Activated CD4-positive, alpha-beta T cell treated with anti-CD3 and anti-CD28 coated beads for 24 hours (primary cell): Measurements from ENCODE around the gene SHE.
"Not testable (repeated sequence)": the region's sequence is repeated elsewhere in the genome, so short reads cannot be mapped to it uniquely, and the experiment has no call there.

Source experiments
- DNase-seq, 2 donors: peaks; one replicate each; pipeline ENCODE4 v3.0.0-alpha.2; 2020; ENCODE audit warnings: low read depth in 2 of 2

Gene SHE

DNA sequence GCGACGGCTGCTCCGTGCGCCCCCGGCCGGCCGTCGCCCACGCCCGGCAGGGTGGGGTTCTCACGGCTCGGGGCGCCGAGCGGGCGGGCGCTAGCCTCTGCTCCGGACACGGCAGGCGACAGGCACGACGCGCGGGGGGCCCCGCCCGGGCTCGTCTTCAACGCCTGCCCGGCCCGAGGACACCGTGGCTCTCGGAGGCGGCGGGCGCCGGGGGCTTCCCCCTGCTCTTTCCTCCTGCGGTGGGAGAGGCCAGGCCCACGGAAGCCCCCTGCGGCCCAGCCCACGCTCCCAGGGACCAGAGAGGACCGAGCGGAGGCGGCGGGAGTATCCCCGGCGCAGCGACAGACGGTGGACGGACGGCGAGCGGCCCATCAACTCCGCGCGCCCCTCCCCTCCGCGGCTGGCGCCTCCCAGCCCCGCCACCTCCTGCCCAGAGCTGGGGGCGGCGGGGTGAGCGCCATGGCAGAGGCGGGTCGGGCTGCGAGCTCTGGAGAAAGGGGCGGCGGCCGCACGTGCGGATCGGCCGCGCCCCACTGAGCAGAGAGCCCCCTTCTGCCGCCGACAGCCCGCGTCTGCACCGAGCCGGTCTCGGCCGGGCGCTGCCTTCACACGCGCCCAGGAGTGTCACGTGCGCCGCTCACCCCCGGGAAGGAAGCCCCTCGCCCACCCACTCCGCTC lies at the start of gene SHE, which contains the start of gene TDRD10:
Gene SHE, minus strand, starts transcription at position 347 of the 678 bp plus-strand sequence. CDS start 386 bp downstream, outside the sequence.
Gene TDRD10, plus strand, starts transcription at position 154 of the 678 bp plus-strand sequence. CDS start 4,685 bp downstream, outside the sequence.
- DNase-seq = no peak

DNA sequence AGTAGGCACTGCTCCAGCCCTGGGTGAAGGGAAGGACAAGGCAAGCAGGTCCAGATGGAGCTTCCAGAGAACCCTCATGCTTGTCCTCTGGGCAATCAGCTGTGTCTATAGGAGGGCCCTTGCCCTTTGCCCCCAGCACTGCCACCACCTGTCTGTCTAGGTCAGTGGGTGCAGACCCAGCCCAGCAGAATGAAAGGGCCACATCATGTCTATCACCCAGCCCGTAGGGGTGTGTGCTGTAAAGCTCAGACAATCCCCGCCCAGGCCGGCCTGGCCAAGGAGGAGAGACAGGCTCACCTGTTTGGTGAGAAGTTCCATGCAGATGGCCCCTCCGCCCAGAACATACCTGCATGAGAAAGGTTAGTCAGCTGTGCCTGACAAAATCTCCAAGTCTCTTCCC lies 49.3 kb upstream of the SHE start:
- no peak for DNase-seq

DNA sequence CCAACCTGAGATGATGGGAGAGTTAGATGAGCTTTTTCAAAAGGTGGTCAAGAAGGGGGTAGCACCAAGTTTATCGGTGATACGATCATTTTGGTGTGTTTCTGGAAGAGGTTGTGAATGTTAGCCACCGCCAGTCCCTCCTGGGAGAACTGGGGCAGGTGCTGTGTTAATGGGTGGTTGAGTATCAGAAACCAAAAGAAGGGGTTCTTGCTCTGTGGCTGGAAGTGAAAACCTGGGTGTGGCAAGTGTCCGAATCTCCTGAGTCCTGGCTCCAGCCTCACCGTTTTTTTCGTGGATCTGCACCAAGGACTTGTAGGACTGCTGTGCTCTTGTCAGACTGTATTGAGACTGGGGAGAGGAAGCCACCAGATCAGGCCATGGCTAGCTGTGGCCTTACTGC lies 48.4 kb upstream of the SHE start:
- no peak for DNase-seq

DNA sequence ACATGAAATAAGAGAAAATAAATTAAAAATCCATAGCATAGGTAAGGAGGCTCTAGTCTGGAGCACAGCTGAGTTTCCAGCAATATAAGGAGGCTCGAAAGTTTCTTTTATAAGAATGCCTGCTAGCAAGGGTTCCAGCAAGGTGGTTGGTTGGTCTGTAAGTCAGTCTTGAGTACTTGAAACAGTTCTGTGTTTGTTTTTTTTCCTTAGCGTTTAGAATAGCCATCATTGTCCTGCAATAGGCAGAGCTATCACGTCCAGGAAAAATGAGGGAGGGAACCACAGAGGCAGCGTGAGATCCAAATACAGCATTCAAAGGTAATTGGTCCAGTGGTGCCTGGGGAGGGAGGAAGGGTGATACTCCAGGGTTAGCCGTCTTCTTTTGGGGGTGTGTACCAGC lies 47.9 kb upstream of the SHE start:
- DNase-seq = no peak

DNA sequence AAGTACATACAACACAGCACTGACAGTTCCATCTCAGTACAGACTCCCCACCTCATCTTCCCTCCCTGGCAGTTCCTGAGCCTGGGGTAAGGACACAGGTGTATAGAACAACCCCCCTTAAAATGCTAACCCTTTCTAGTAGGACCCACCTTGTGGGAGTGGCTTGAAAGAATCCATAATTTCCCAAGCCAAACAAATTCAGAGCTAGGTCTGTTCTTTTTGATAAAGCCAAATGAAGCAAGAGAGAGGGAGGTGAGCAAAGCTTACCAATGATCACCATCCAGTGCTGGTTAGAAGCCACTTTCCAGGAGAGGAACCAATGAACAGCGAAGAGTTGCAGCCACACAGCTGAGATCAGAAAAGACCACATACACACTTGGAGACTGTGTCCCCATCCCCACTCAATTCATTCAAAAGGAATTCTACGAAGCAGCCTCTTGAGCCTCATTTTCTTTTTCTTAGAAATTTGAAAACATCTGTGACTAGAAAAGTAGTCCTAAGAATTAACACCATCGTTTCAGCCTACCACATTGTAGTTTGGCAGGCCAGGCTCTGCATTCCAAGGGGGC lies 47.1 kb upstream of the SHE start:
- DNase-seq = no peak

DNA sequence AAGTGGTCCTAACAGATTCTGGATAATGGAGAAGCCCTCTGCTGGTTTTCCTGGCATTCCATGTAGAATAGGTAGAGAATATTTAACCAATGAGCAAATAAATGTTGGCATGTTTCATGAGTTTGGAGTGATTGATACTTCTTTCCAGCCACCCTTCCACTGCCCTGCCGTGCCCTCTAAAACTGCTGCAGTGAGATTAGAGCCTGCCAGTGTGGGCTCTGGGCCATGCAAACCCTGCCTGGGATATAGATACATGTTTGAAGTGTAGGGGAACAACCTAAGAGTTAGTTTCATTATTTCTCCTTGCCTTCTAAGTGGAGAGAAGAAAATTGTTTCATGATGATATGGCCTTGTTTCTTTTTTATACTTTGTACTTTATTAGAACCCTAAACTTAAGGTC lies 45.8 kb upstream of the SHE start:
- no peak for DNase-seq

DNA sequence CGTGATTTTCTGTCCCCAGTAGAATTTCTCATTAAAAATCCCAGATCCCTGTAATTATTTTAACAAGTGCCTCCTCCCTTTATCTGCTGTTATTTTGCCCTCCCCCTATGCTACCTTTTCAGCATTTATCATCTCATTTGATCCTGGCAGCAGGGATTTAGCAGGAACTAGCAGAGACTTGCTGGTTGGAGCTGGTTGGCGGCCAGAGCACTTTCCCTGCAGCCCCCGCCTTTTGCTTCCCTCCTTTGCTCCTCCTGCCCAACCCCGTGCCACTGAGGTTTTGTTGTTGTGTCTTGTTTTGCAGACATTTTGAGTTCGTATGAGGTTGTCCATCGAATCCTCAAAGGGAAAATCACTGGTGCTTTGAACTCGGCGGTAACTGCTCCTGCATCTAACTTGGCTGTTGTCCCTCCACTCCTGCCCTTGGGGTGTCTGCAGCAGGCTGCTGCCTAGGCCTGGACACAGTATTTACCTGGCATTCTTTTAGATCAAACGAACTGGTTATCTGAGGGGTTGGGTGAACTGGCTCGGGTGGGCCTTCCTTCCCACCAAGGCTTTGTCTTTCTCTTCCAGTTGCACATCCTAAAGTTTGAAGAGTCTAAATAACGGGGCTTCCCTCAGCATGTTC lies 45.0 kb upstream of the SHE start:
- no peak for DNase-seq

DNA sequence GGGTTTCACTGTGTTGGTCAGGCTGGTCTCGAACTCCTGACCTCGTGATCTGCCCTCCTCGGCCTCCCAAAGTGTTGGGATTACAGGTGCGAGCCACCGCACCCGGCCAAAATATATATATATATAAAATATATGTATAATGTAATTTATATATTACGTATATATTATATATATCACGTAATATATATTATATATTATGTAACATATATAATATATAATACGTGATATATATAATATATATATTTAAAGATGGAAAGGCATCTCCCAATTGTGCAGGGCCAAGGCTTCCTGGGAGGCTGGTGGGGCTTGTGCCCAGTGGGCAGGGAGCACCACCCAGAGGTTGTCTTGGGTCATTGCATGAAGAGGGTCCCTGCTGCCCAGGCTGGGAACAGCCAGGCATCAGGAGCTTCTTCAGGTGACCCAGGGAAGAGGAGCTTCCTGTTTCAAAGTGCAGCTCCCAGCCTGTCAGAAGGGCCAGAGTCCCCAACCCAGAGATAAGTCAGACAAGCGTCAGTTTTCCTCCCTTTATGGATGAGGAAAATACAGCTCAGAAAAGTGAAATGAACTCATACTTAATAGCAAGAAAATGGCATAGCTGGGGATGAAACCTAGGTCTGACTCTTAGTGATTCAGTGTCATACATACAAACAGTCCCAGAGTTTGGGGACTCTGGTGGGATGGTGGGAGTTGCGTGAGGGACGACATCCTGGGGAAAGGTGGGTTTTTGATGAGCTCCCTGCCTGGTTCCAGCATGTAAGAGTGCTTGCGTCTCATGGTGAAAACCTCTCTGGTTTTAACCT lies 44.3 kb upstream of the SHE start:
- DNase-seq = peak; percentile 35 to 37

DNA sequence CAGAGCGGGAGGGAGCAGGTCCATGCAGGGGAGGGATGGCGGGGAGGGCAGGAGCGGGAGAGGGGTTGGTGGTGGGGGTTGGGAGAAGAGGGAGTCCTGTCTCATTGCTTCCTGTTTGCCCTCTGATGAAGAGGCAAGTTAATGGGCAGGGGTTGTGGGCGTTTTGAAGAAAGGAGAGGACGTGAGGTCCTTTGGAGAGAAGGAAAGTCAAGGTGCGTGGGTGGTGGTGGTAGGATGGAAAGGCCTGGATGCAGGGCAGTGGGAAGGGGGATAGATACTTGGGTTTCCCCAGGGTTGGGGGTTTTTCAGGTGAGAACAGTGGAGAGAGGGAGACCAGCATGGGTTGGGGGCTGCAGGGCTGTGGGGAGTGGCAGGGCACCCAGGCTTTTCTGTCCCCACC lies 39.0 kb upstream of the SHE start:
- DNase-seq = no peak

DNA sequence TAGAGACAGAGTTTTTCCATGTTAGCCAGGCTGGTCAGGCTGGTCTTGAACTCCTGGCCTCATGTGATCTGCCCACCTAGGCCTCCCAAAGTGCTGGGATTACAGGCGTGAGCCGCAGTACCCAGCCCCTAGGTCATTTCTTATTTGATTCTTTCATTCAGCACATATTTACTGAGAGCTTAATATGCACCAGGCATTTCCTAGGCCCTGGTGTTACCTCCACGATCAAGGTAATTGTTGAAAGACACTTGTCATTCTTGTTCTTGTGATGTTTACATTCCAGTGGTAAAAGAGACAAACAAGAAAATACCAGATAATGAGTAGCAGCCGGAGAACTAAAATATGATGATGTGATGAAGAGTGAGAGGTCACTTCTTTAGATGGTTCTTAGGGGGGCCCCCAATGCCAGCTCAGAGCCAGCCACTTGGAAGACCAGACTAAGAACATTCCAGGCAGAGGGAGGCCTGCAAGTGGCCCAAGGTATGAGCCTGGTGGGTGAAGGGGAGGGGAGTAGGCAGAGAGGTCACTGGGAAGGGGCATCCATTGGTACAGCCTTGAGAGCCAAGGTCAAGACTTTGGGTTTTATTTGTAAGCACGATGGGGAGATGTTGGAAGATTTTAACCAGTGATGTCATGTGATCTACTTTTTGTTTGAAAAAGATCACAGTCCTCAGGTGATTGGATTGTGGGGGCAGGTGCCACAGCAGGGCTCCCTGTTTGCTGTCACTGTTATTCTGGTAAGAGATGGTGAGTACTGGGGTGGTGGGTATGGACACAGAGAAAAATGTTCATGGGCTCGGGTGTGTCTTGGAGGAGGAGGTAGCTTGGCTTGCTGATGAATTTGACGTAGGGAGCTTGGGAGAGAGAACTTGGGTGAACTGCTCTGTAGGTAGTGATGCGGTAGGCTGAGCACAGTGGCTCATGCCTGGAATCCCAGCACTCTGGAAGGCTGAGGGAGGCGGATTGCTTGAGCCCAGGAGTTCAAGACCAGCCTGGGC lies 37.6 kb upstream of the SHE start:
- no peak for DNase-seq

DNA sequence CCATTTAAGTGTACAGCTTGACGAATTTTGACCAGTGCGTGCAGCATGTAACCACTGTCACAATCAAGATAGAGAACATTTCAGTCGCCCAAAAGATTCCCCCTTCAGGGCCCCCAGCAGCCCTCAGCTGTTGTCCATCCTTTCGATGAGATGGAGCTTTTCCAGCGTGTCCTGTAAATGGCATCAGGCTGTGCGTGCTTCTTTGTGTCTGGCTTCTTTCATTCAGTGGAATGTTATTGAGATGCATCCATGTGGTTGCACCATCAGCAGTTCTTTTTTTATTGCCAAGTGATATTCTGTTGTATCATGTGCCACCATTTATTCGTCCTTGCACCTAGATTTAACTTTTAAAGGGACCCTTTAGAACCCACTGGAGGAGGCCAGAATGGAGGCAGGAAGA lies 34.4 kb upstream of the SHE start:
- no peak for DNase-seq

DNA sequence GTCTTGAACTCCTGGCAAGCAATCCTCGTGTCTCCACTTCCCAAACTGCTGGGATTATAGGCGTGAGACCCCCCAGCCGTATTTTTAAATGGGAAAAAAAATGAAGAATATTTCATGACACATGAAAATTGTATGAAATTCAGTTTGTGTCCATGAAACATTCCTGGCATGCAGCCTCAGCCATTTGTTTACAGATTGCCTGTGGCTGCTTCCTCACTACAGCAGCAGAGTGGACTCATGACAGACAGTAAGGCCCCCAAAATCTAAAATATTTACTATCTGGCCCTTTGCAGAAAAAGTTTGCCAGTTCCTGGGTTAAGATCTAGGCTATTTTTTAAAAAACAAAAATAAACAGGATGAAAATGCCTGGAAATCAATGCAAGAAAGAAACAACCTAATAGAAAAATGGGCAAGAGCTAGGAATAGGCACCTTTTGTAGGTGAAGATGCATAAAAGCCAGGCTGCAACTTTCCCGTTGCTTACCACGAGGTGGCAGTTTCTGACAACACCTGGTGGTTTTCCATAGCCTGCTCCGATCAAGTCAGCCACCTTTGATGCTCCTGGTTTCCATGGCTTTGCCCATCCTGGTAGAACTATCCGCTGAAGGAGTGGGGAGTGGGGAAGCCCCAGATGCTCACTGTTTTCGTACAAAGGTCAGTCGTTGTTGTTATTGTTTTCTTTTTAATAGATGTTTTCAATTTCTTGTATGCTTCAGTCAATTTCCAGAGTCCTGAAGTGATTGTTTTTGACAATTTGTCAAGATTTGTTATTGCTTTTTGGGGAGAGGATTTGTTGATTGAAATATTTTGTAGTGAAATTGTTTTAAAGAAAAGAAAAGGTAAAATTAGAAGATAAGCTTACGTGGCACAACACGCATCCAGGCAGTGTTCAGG lies 32.0 kb upstream of the SHE start:
- no peak for DNase-seq

DNA sequence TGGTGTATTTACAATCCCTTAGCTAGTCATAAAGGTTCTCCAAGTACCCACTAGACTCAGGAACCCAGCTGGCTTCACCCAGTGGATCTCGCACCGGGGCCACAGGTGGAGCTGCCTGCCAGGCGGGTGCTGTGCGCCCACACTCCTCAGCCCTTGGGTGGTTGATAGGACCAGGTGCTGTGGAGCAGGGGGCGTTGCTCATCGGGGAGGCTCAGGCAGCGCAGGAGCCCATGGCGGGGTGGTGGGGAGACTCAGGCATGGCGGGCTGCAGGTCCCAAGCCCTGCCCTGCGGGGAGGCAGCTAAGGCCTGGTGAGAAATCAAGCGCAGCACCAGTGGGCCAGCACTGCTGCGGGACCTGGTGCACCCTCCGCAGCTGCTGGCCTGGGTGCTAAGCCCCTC lies 29.7 kb upstream of the SHE start:
- not testable (repeated sequence) for DNase-seq

DNA sequence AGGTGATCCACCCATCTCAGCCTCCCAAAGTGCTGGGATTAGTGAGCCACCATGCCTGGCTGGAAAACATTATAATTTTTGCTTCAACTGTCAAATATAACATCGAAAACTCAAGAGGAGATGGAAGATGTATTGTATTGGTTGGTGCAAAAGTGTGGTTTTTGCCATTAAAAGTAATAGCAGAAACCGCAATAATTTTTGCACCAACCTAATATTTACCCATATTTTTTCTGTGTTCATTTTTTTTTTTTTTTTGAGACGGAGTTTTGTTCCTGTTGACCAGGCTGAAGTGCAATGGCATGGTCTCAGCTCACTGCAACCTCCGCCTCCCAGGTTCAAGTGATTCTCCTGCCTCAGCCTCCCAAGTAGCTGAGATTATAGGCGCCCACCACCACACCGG lies 27.1 kb upstream of the SHE start:
- DNase-seq = no peak

DNA sequence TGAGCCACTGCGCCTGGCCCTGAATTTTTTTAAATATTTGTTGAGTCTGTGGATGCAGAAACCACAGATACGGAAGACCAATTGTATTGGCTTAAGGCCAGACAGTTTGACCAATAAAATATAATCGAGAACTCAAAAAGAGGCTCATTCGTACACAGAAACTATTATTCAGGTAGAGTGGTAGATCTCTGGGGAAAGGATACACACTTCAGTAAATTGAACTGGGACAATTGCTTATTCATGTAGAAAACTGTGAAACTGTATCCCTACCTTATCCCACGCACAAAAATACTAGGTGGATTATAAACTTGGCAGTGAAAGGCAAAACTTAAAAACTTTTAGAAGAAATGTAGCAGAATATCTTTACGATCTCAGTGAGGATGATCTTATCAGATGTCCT lies 25.0 kb upstream of the SHE start:
- no peak for DNase-seq

DNA sequence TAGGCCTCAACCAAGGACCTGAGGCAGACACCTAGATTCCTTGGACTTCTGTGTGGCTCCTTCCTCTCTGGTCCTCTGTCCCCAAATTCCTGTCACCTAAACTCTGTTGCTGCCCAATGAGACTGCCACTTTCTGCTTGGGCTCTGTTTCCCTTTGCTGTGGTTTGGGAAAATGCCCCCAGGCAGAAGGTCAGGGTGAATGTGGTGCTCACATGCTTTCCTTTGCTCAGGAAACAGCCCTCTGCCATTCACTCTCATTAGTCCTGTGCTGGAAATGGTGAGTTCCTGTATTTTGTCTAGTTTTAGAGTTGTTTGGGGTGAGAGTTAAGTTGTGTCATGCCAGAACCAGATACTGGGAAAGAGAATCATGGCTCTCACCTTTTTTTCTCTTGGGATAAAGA lies 22.7 kb upstream of the SHE start:
- DNase-seq = no peak

DNA sequence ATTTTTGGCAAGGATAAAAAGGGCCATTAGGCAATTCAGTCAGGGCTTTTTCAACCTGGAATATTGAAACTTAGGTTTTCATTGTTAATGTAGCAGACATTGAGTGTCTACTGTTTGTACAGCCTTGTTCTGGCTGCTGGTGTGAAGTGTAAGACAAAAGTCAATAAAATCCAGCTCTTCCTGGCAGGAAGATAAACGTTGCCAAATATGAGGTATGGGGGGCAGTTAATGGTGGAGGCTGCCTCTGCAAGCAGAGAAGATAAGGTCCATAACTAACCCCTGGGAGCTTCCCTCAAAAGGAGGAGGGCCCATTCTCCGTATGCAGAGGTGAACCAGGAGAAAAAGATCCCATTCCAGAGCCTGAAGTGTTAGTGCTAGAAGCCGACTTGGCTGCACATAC lies 19.5 kb upstream of the SHE start:
- no peak for DNase-seq

DNA sequence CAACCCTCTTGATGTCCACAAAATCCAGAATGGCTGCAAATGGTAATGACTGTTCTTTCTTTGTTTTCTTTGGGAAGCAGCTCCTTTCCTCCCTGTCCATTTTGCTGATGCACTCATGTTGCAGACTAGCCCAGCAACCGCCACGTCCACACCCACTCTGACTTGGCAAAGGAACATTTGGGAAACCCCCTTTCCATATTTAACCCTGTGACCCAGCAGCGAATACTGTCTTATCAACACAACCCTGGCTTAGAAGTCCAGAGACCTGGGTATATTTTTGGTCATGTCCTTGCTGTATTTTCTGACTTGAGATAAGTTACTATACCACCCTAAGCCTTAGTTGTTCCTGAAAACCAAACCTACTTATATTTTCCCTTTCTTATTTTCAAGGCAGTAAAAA lies 18.1 kb upstream of the SHE start:
- no peak for DNase-seq

DNA sequence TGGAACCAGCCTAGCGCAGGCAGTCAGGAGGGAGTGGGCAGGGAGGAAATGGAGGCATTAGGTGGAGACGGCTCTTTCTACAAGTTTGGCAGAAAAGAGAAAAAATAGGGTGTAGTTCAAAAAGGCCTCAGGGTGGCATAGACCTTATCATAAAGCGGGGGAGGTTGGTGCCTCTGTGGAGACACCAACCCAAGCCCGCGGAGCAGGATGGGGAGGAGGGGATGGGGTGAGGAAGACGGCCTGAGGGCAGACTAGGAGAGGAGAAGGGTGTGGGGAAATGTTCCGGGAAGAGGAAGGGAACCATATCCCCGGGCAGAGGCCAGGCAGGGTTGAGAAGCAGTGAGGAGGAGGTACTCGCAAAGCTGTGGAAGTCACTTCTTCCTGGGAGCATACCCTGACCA lies 17.4 kb upstream of the SHE start:
- no peak for DNase-seq

DNA sequence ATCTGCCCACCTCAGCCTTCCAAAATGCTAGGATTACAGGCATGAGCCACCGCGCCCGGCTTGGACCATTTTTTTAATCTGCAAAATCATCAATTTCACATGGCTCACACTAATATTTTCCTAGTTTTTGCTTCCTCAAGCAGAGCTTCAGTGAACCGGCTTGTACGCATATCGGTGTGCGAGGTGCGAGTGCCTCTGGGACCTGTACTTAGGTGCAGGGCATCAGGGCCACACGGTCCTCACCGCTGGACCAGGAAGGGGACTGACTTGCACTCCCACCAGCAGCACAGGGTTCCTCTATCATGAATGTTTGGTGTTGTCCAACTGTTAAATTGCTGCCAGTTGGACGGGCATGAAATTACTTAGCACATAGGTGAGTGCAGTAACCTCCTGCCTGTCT lies 15.4 kb upstream of the SHE start:
- no peak for DNase-seq
